Subcutaneous adipose tissue (tissue), 4 donors: ENCODE results near the gene LDLRAD2. TPM values are rescaled to one million over a fixed set of nuclear protein-coding genes. Genes with fewer than 3 reads are reported as not detected.

Experiments used
- total RNA-seq, 4 donors: library from RNA; depleted of rRNA; stranded (reverse); fragments of >200 nt; gene quantifications; one replicate each; pipeline ENCODE4 v1.1.0, GENCODE V29; 2016
- TF ChIP-seq, protein P1 (sequence below): fragments of 450-650 bp; IDR thresholded peaks from one replicate; pipeline ENCODE4 v1.5.1; 2016; ENCODE audit warnings: low read depth, mild to moderate bottlenecking, control low read depth, antibody characterized with exemption, moderate library complexity

LDLRAD2 gene
- total RNA-seq, 4 donors from 2014 or later, result not detected

DNA sequence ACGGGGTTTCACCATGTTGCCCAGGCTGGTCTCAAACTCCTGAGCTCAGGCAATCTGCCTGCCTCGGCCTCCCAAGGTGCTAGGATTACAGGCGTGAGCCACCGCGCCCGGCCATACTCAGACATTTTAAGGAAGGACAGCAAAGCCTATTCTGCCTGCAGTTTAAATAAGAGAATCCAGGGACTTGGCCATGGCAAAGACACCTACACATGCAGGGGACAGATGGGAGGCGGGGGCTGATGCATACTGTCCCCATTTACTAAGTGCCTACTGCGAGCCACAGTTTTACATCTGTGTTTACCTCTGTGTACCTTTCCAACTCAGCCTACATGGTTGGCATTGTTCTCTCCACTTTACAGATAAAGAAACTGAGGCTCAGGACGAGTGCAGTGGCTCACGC, 25.4 kb downstream of the LDLRAD2 start:
- TF ChIP-seq, protein P1, sequence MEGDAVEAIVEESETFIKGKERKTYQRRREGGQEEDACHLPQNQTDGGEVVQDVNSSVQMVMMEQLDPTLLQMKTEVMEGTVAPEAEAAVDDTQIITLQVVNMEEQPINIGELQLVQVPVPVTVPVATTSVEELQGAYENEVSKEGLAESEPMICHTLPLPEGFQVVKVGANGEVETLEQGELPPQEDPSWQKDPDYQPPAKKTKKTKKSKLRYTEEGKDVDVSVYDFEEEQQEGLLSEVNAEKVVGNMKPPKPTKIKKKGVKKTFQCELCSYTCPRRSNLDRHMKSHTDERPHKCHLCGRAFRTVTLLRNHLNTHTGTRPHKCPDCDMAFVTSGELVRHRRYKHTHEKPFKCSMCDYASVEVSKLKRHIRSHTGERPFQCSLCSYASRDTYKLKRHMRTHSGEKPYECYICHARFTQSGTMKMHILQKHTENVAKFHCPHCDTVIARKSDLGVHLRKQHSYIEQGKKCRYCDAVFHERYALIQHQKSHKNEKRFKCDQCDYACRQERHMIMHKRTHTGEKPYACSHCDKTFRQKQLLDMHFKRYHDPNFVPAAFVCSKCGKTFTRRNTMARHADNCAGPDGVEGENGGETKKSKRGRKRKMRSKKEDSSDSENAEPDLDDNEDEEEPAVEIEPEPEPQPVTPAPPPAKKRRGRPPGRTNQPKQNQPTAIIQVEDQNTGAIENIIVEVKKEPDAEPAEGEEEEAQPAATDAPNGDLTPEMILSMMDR, result no peak

DNA sequence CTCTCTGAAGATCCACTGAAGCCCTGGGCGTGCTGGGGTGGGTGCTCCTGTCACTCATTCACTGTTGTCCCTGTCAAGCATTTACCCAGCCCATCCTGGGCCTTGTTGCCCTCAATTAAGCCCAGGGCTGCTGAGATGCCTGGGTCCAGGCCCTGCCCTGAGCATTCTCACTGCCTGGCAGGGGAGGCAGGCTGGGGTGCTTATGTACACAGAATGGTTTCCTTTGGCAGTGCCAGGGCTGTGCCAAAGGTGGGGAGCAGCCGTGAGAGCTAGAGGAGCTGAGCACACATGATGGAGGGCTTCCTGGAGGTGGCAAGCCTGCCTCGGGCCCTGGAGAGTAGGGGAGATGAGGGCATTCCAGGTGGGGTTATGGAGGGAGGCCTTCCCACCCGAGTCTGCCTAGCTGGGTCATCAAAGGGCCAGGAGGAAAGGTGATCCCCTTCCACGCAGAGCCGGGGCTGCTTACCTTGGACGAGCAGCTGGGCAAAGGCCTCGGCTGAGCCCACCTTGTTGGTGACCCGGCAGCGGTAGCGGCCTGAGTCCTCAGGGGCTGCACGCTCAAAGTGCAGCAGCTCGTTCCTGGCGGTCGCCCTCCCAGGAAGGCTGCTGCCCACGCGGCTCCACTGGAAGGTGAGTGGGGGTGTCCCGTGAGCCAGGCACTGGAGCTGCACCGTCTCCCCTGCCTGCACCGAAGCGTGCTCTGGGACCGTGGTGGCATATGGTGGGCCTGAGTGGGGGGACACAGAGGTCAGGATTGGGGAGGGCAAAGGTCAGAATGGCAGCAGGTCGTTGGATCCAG, 26.5 kb downstream of the LDLRAD2 start:
- TF ChIP-seq, protein P1, result no peak

DNA sequence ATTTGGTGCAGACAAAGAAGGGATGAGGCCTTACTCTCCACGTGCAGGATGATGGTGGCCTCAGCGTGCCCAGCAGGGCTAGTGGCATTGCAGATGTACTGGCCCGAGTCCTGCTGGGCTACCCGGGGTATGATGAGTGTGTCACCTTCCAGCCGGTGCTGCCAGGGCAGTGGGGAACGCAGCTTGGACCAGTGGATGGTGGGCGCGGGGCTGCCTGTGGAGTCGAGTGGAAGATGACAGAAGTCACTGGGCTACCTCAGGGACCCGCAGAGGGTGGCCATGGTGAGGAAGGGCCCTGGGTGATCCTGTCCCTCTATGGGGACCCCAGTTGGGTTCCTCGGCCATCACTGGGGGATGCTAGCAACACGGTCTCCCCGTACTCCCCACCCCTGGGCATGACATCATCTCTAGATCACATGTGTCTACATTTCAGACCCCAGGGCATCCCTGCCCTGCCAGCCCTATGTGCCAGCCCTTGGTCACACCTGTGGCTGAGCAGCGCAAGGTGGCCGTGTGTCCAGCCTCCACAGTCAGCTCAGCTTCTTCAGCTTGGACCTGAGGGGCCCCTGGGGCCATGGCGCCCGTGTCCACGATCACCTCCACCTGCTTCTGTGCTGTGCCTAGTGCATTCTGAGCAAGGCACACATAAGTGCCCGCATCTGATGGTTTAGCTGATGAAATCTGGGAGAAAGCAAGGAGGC, 27.4 kb downstream of the LDLRAD2 start:
- TF ChIP-seq, protein P1, result no peak

DNA sequence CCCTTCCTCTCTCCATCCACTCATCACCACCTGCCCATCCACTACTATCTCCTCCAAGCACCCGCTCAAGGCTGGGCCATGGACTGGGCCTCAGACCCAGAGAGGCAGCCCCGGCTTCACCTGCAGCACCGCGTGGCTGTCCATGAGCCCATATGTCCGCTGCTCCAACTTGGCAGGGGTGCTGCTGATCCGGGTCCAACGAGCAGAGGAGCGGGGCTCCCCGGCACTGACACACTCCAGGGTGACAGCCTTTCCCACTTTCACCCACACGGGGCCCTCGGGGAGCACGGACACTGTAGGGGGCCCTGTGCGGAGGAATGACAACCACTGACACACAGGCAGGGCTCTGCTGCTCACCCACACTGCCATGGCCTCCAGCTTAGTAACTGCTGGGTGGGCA, 28.9 kb downstream of the LDLRAD2 start:
- TF ChIP-seq, protein P1, result no peak

DNA sequence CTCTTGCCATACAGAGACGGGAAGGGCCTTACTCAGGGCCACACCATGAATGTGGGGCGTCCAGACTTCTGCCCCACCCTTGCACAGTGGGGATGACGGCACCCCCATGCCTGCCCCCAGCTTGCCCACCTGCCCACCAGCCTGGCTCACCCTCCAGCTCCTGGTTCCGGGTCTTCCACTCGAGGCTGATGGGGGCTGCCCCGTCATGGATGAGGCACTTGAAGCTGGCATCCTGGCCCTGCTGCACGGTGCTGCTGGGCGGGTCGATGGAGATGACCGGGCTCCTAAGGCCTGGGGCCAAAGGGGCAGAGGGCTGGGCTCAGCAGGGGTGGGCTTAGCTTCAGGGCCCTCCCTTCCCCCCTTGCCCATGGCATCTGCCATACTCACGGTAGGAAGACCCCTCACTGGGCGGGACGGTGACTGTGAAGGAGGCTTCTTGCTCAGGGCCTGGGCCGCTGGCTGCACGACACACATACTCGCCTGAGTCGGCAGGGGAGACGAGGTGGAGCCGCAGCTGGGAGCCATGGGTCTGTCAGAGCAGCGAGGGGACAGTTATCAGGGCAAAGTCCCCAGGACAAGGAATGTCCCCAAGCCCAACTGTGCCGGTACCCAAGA, 29.9 kb downstream of the LDLRAD2 start:
- TF ChIP-seq, protein P1, result no peak

DNA sequence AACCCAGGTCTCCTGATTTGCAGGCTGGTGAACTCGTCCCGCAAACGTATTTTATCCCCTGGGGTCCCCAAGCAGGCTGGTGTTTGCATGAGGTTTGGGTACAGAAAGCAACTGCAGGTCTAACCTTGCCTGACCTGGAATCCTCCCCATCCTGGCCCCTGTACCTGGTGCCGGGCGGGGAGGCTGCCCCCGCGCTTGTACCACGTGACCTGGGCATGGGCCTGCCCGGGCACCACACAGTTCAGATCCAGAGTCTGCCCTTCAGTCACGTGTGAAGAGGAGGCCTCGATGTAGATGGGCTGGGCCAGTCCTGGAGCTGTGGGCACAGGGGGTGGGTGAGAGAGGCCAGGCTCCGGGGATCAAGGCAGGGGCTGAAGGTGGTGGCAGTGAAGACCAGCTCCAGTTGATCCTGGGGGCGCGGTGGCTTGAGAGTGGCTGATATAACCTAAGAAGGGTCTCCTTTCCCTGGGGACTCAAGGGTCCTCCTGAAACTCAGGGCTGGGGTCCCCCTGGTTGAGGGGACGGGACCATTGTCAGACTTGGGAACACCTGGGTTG, 30.6 kb downstream of the LDLRAD2 start:
- TF ChIP-seq, protein P1, result no peak

DNA sequence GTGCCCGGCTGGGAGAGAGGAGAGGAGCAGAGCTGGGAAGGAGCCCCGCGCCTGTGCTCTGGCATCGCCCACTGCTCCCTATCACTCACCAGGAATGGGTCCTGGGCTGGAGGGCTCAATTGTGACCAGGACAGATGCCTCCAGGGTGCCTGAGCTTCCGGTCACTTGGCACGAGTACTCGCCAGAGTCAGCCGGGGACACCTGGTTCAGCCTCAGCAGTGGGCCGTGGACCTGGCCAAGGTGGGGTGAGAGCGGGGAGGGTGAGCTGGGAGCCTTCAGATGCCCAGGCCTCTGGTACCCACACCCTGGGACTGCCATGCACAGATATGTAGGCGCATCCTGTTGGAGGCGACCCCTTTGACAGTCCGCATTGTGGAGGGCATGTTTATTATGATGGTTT, 31.1 kb downstream of the LDLRAD2 start:
- TF ChIP-seq, protein P1, result no peak
